ENCODE data around the gene STK39. TPM values are rescaled to one million over a fixed set of nuclear protein-coding genes. Genes with fewer than 3 reads are reported as not detected.
A peak's percentile ranks its signal among the peaks of the same experiment; 100 is the strongest.

Gene STK39
- total RNA-seq, 3 donors from 2014 or later, result 16.4 to 22.9 (median 19.2) TPM

GRCh38 chr2:168224346-168224745 lies 23.0 kb downstream of the STK39 start:
- no peak overlapping the region for H3K27ac ChIP-seq

GRCh38 chr2:168222088-168222487 lies 25.3 kb downstream of the STK39 start:
- peaks cover 0 to 6% of the 10 kb centered on the region in 2 donors for H3K4me1 ChIP-seq
- no peak overlapping the region for H3K4me3 ChIP-seq
- no peaks in the 10 kb centered on the region for H3K36me3 ChIP-seq
- intact Hi-C loops (cut with DNase I; ENCODE audit: low total_unique reads), result no loop called here
- H3K27ac ChIP-seq, result peak overlapping the region in 1 of 2 donors; percentile 15
- H3K9me3 ChIP-seq, result no peaks in the 10 kb centered on the region
- TF ChIP-seq CTCF (IDR thresholded peaks at IDR 0.05) (no peak), POLR2A (IDR thresholded peaks at IDR 0.05) (no peak), POLR2AphosphoS5 (IDR thresholded peaks at IDR 0.05) (no peak)
- no peaks in the 10 kb centered on the region for H3K27me3 ChIP-seq
- DNase-seq (ENCODE audit: low spot score in 2 of 2), result no peak

More at GRCh38 chr2:168224346-168224745, 23.0 kb downstream of the STK39 start:
- intact Hi-C loops (cut with DNase I; ENCODE audit: low total_unique reads), result no loop called here
- Histone ChIP-seq H3K4me1 (peaks cover 0 to 6% of the 10 kb centered on the region in 2 donors), H3K27me3 (no peaks in the 10 kb centered on the region), H3K4me3 (no peak overlapping the region), H3K36me3 (no peaks in the 10 kb centered on the region), H3K9me3 (no peaks in the 10 kb centered on the region)
- no peak for TF ChIP-seq POLR2A (IDR thresholded peaks at IDR 0.05)
- no peak for TF ChIP-seq POLR2AphosphoS5 (IDR thresholded peaks at IDR 0.05)
- no peak for TF ChIP-seq CTCF (IDR thresholded peaks at IDR 0.05)
- no peak for DNase-seq (ENCODE audit: low spot score in 2 of 2)

- DNase-seq (ENCODE audit: low spot score in 2 of 2), result no peak
- no peak overlapping the region for H3K4me3 ChIP-seq
- intact Hi-C loops (cut with DNase I; ENCODE audit: low total_unique reads), result no loop called here
- no peaks in the 10 kb centered on the region for H3K27me3 ChIP-seq
- no peak for TF ChIP-seq POLR2A (IDR thresholded peaks at IDR 0.05)
- TF ChIP-seq POLR2AphosphoS5 (IDR thresholded peaks at IDR 0.05), result no peak
- no peak for TF ChIP-seq CTCF (IDR thresholded peaks at IDR 0.05)
- H3K36me3 ChIP-seq, result no peaks in the 10 kb centered on the region
- H3K9me3 ChIP-seq, result no peaks in the 10 kb centered on the region
- peak overlapping the region; percentile 27 to 33 for H3K27ac ChIP-seq
- H3K4me1 ChIP-seq, result peaks cover 0 to 6% of the 10 kb centered on the region in 2 donors
Observed at GRCh38 chr2:168220965-168221819, 26.2 kb downstream of the STK39 start.

- DNase-seq (ENCODE audit: low spot score in 2 of 2), result no peak
- no peak for TF ChIP-seq CTCF (IDR thresholded peaks at IDR 0.05)
- TF ChIP-seq POLR2AphosphoS5 (IDR thresholded peaks at IDR 0.05), result no peak
- TF ChIP-seq POLR2A (IDR thresholded peaks at IDR 0.05), result no peak
- Histone ChIP-seq H3K9me3 (no peaks in the 10 kb centered on the region), H3K4me1 (peaks cover 0 to 6% of the 10 kb centered on the region in 2 donors), H3K27me3 (no peaks in the 10 kb centered on the region), H3K27ac (no peak overlapping the region), H3K4me3 (no peak overlapping the region), H3K36me3 (no peaks in the 10 kb centered on the region)
- intact Hi-C loops (cut with DNase I; ENCODE audit: low total_unique reads), result no loop called here
Observed at GRCh38 chr2:168217920-168218319, 29.5 kb downstream of the STK39 start.

- Histone ChIP-seq H3K27ac (no peak overlapping the region), H3K27me3 (no peaks in the 10 kb centered on the region), H3K36me3 (no peaks in the 10 kb centered on the region), H3K4me3 (no peak overlapping the region), H3K4me1 (peaks cover 0 to 6% of the 10 kb centered on the region in 2 donors), H3K9me3 (no peaks in the 10 kb centered on the region)
- no peak for TF ChIP-seq CTCF (IDR thresholded peaks at IDR 0.05)
- TF ChIP-seq POLR2AphosphoS5 (IDR thresholded peaks at IDR 0.05), result no peak
- TF ChIP-seq POLR2A (IDR thresholded peaks at IDR 0.05), result no peak
- no peak for DNase-seq (ENCODE audit: low spot score in 2 of 2)
- intact Hi-C loops (cut with DNase I; ENCODE audit: low total_unique reads), result no loop called here
Observed at GRCh38 chr2:168216351-168217005, 30.9 kb downstream of the STK39 start.
